DMS 273 treated with DMSO at 0.1 percent for 48 hours (cell line): ENCODE results near the gene CHN2.
A peak's percentile ranks its signal among the peaks of the same experiment; 100 is the strongest.

Experiments used
- DNase-seq: peaks from one replicate; lab custom pipeline; 2025; lab: John Stamatoyannopoulos, UW

CHN2 gene

GRCh38 chr7:29285444-29285793, 90.8 kb downstream of the CHN2 start:
- no peak for DNase-seq

- no peak for DNase-seq
These were observed 91.3 kb downstream of the CHN2 start for GRCh38 chr7:29285861-29286260.

- DNase-seq = no peak
These were observed 92.8 kb downstream of the CHN2 start for GRCh38 chr7:29287366-29287765.

GRCh38 chr7:29288181-29289091, 93.9 kb downstream of the CHN2 start:
- DNase-seq = peak; percentile 98

- peak; percentile 100 for DNase-seq
These were observed 94.8 kb downstream of the CHN2 start for GRCh38 chr7:29289156-29290021.

GRCh38 chr7:29290829-29291228, 96.3 kb downstream of the CHN2 start:
- no peak for DNase-seq

GRCh38 chr7:29291723-29292618, 97.4 kb downstream of the CHN2 start:
- DNase-seq = no peak

GRCh38 chr7:29292886-29293658, 98.5 kb downstream of the CHN2 start:
- DNase-seq = no peak

GRCh38 chr7:29296421-29296820, 101.8 kb downstream of the CHN2 start:
- no peak for DNase-seq

GRCh38 chr7:29297194-29297890, 102.8 kb downstream of the CHN2 start:
- no peak for DNase-seq

- DNase-seq = no peak
These were observed 104.5 kb downstream of the CHN2 start for GRCh38 chr7:29299086-29299485.

- no peak for DNase-seq
These were observed 105.5 kb downstream of the CHN2 start for GRCh38 chr7:29300026-29300480.

- no peak for DNase-seq
These were observed 106.1 kb downstream of the CHN2 start for GRCh38 chr7:29300649-29301048.

- DNase-seq = no peak
These were observed 108.3 kb downstream of the CHN2 start for GRCh38 chr7:29302666-29303395.

GRCh38 chr7:29304756-29305155, 110.2 kb downstream of the CHN2 start:
- DNase-seq = no peak

- DNase-seq = no peak
These were observed 111.9 kb downstream of the CHN2 start for GRCh38 chr7:29306319-29306991.

- no peak for DNase-seq
These were observed 113.8 kb downstream of the CHN2 start for GRCh38 chr7:29308424-29308823.

- no peak for DNase-seq
These were observed 114.7 kb downstream of the CHN2 start for GRCh38 chr7:29309041-29309854.
